Endothelial cell of umbilical vein (primary cell): ENCODE measurements around the gene ME3. TPM values are rescaled to one million over a fixed set of nuclear protein-coding genes. Genes with fewer than 3 reads are reported as not detected.

ENCODE experiments used
- BruUV-seq: library from RNA; stranded (reverse); fragments of 400-500 nt; replicated peaks from 2 replicates; lab custom pipeline; 2021; lab: Mats Ljungman, UMichigan
- CTCF ChIA-PET: fragments of 300-600, 350-600 bp; sonication (Branson Sonifier 250); formaldehyde crosslinking; loops from one replicate; lab custom pipeline; 2021; ENCODE audit warnings: antibody characterized with exemption, inconsistent platforms; lab: Charles Lee
- POLR2A ChIA-PET: fragments of 300-600, 350-600 bp; sonication (Branson Sonifier 250); formaldehyde crosslinking; loops from one replicate; lab custom pipeline; 2021; ENCODE audit warnings: antibody characterized with exemption, inconsistent platforms; lab: Charles Lee
- DNase-seq: peaks from one replicate; pipeline ENCODE4 v3.0.0-alpha.2; 2011; ENCODE audit warnings: low read depth, low spot score
- FAIRE-seq: peaks from 2 replicates; lab custom pipeline; 2011; peaks lifted over from hg19 to GRCh38; lab: Jason Lieb, UNC
- H2AFZ ChIP-seq: 2 replicates; pipeline ENCODE4 v1.6.0; 2012; ENCODE audit warnings: low read depth, low read length, control low read depth, inconsistent platforms
- H3K27ac ChIP-seq: 2 replicates; pipeline ENCODE4 v1.5.1; 2011; ENCODE audit warnings: low read depth, mild to moderate bottlenecking, control low read depth, low read length, moderate library complexity; ENCODE audit not compliant: insufficient read depth
- H3K27me3 ChIP-seq, 2 experiments: 2 replicates each; pipeline versions ENCODE4 v1.6.0 to v1.6.1; 2011; ENCODE audit warnings: low read length in 2 of 2, mixed read lengths in 1 of 2; ENCODE audit not compliant: control insufficient read depth in 2 of 2, insufficient read depth in 2 of 2
- H3K36me3 ChIP-seq, 2 experiments: 2 replicates in 1 of 2; 3 replicates in 1 of 2; pipeline ENCODE4 v1.5.1; 2011; ENCODE audit warnings: low read length in 2 of 2, mild to moderate bottlenecking in 1 of 2, moderate library complexity in 1 of 2; ENCODE audit not compliant: control insufficient read depth in 2 of 2, insufficient read depth in 2 of 2; ENCODE audit errors: extremely low read depth in 1 of 2
- H3K4me1 ChIP-seq: 3 replicates; pipeline ENCODE4 v1.5.1; 2011; ENCODE audit warnings: mild to moderate bottlenecking, low read length; ENCODE audit not compliant: control insufficient read depth, insufficient read depth; ENCODE audit errors: extremely low read depth
- H3K4me2 ChIP-seq: 2 replicates; pipeline ENCODE4 v1.6.1; 2011; ENCODE audit warnings: low read length, control low read depth, mixed read lengths; ENCODE audit not compliant: insufficient read depth
- H3K4me3 ChIP-seq, 3 experiments: fragments of 200-600 bp in 1 of 3; sonication (generic), shearing (Covaris generic) in 1 of 3; replicated peaks in 1 of 3; 2 replicates each; pipeline ENCODE4 v1.5.1; 2011 to 2016; ENCODE audit warnings: control low read depth in 3 of 3, low read length in 3 of 3, mild to moderate bottlenecking in 2 of 3, inconsistent platforms in 1 of 3, low read depth in 1 of 3, moderate library complexity in 1 of 3; ENCODE audit not compliant: insufficient read depth in 1 of 3
- H3K79me2 ChIP-seq: 2 replicates; pipeline ENCODE4 v1.6.0; 2012; ENCODE audit warnings: low read length, inconsistent platforms; ENCODE audit not compliant: control insufficient read depth, insufficient read depth
- H3K9ac ChIP-seq: replicated peaks from 2 replicates; pipeline ENCODE3; 2011; ENCODE audit warnings: low read length, control low read depth; ENCODE audit not compliant: insufficient read depth; ENCODE audit errors: extremely low read depth
- H3K9me1 ChIP-seq: replicated peaks from 3 replicates; pipeline ENCODE4 v1.6.0; 2011; ENCODE audit warnings: mild to moderate bottlenecking, low read length; ENCODE audit not compliant: control insufficient read depth, insufficient read depth; ENCODE audit errors: extremely low read depth
- H3K9me3 ChIP-seq: replicated peaks from 2 replicates; pipeline ENCODE4 v1.5.1; 2012; ENCODE audit warnings: low read length, inconsistent platforms; ENCODE audit not compliant: control insufficient read depth, insufficient read depth
- H4K20me1 ChIP-seq: replicated peaks from 2 replicates; pipeline ENCODE3; 2011; ENCODE audit warnings: mild to moderate bottlenecking, low read length; ENCODE audit not compliant: control insufficient read depth, insufficient read depth; ENCODE audit errors: extremely low read depth
- GATA2 ChIP-seq: IDR thresholded peaks from 2 replicates; pipeline ENCODE4 v1.7.0; 2011; ENCODE audit warnings: low read depth, mild to moderate bottlenecking, moderate library complexity, mixed read lengths, low read length; ENCODE audit not compliant: insufficient read length, insufficient read depth
- JUN ChIP-seq: IDR thresholded peaks from 2 replicates; pipeline ENCODE4 v1.6.1; 2011; ENCODE audit warnings: borderline replicate concordance, low read depth; ENCODE audit not compliant: insufficient read length, insufficient read depth
- MAX ChIP-seq: IDR thresholded peaks from 2 replicates; pipeline ENCODE4 v1.6.1; 2011; ENCODE audit not compliant: insufficient read depth, insufficient read length
- POLR2A ChIP-seq: IDR thresholded peaks from 2 replicates; pipeline ENCODE4 v1.6.1; 2012; ENCODE audit warnings: low read depth, mild to moderate bottlenecking, control low read depth, low read length
- POLR2AphosphoS5 ChIP-seq: IDR thresholded peaks from 2 replicates; pipeline ENCODE4 v1.6.1; 2012; ENCODE audit warnings: low read depth, mild to moderate bottlenecking, control low read depth, low read length, moderate library complexity; ENCODE audit not compliant: insufficient read depth
- dilution Hi-C: fragments of 300-500 bp; cut with MboI; formaldehyde crosslinking; loops from one replicate; pipeline ENCODE4 v1.15.0; 2019; ENCODE audit warnings: low sequenced_read_pairs; ENCODE audit not compliant: extremely low pct_ligation_motif_present
- intact Hi-C: fragments of 100-400 bp; cut with micrococcal nuclease; formaldehyde crosslinking; loops from one replicate; pipeline ENCODE4 v1.10.0; 2022
- polyA plus RNA-seq, 4 experiments: library from polyadenylated mRNA; depleted of rRNA in 3 of 4; stranded (reverse) in 3 of 4; unstranded in 1 of 4; fragments of >200 nt; gene quantifications; 2 replicates each; pipeline versions ENCODE4 v1.2.1 to v1.2.3, GENCODE V29; 2011 to 2012; ENCODE audit warnings: missing spikeins in 1 of 4
- total RNA-seq: library from RNA; stranded (reverse); gene quantifications from 2 replicates; pipeline ENCODE4 v1.2.3, GENCODE V29; 2021
- TF ChIP-seq, protein P1 (sequence below), 2 donors: IDR thresholded peaks; 1 replicate in 1 of 2; 2 replicates in 1 of 2; pipeline ENCODE4 v1.5.1; 2011; ENCODE audit warnings: low read length in 2 of 2, mild to moderate bottlenecking in 2 of 2, moderate library complexity in 2 of 2, control low read depth in 1 of 2, inconsistent platforms in 1 of 2, low read depth in 1 of 2; ENCODE audit not compliant: insufficient read depth in 1 of 2; ENCODE audit errors: extremely low read depth in 1 of 2

The ME3 gene
- total and polyA plus RNA-seq, 2 donors (not counting 3 experiments of a cell fraction or from before 2014, with no cell fraction given): 26.9 to 30.4 TPM

- no peaks in the 10 kb centered on the region for H3K9me1 ChIP-seq
- H3K27me3 ChIP-seq: no peaks in the 10 kb centered on the region
- H3K79me2 ChIP-seq: no peaks in the 10 kb centered on the region
- H3K9me3 ChIP-seq: no peaks in the 10 kb centered on the region
- H3K27ac ChIP-seq: no peak overlapping the region
- no peak overlapping the region for H2AFZ ChIP-seq
- no peaks in the 10 kb centered on the region for H4K20me1 ChIP-seq
- H3K9ac ChIP-seq: no peak overlapping the region
- FAIRE-seq (no peak), DNase-seq (no peak)
- CTCF ChIA-PET: interaction anchor here (1.2 kb wide), 1 partner anchor 17 kb away, joined by 6 read pairs; no protein-coding TSS in a partner anchor
- H3K4me2 ChIP-seq: no peak overlapping the region
- H3K4me1 ChIP-seq: peaks cover 8% of the 10 kb centered on the region
- no peak for TF ChIP-seq POLR2A
- TF ChIP-seq POLR2AphosphoS5: no peak
- no peak for TF ChIP-seq GATA2
- no peak for TF ChIP-seq JUN
- no peak for TF ChIP-seq MAX
- TF ChIP-seq, protein P1, sequence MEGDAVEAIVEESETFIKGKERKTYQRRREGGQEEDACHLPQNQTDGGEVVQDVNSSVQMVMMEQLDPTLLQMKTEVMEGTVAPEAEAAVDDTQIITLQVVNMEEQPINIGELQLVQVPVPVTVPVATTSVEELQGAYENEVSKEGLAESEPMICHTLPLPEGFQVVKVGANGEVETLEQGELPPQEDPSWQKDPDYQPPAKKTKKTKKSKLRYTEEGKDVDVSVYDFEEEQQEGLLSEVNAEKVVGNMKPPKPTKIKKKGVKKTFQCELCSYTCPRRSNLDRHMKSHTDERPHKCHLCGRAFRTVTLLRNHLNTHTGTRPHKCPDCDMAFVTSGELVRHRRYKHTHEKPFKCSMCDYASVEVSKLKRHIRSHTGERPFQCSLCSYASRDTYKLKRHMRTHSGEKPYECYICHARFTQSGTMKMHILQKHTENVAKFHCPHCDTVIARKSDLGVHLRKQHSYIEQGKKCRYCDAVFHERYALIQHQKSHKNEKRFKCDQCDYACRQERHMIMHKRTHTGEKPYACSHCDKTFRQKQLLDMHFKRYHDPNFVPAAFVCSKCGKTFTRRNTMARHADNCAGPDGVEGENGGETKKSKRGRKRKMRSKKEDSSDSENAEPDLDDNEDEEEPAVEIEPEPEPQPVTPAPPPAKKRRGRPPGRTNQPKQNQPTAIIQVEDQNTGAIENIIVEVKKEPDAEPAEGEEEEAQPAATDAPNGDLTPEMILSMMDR (IDR thresholded peaks at IDR 0.05; ENCODE audit: extremely low read depth in 1 of 2, insufficient read depth in 1 of 2, low read depth in 1 of 2, low read length in 2 of 2): no peak
- dilution Hi-C loops: no loop called here
- no peaks in the 10 kb centered on the region for H3K36me3 ChIP-seq
- H3K4me3 ChIP-seq: no peak overlapping the region
- POLR2A ChIA-PET: no interaction called here
- no TSS peak for BruUV-seq
- intact Hi-C loops: no loop called here
These were observed 46.9 kb downstream of the ME3 start for GRCh38 chr11:86625544-86625943.
